Endothelial cell of umbilical vein (primary cell): ENCODE results near the gene CBLB. TPM values are rescaled to one million over a fixed set of nuclear protein-coding genes. Genes with fewer than 3 reads are reported as not detected.

ENCODE experiments used
- BruUV-seq: library from RNA; stranded (reverse); fragments of 400-500 nt; replicated peaks from 2 replicates; lab custom pipeline; 2021; lab: Mats Ljungman, UMichigan
- CTCF ChIA-PET: fragments of 300-600, 350-600 bp; sonication (Branson Sonifier 250); formaldehyde crosslinking; loops from one replicate; lab custom pipeline; 2021; ENCODE audit warnings: antibody characterized with exemption, inconsistent platforms; lab: Charles Lee
- POLR2A ChIA-PET: fragments of 300-600, 350-600 bp; sonication (Branson Sonifier 250); formaldehyde crosslinking; loops from one replicate; lab custom pipeline; 2021; ENCODE audit warnings: antibody characterized with exemption, inconsistent platforms; lab: Charles Lee
- DNase-seq: peaks from one replicate; pipeline ENCODE4 v3.0.0-alpha.2; 2011; ENCODE audit warnings: low read depth, low spot score
- FAIRE-seq: peaks from 2 replicates; lab custom pipeline; 2011; peaks lifted over from hg19 to GRCh38; lab: Jason Lieb, UNC
- H2AFZ ChIP-seq: 2 replicates; pipeline ENCODE4 v1.6.0; 2012; ENCODE audit warnings: low read depth, low read length, control low read depth, inconsistent platforms
- H3K27ac ChIP-seq: 2 replicates; pipeline ENCODE4 v1.5.1; 2011; ENCODE audit warnings: low read depth, mild to moderate bottlenecking, control low read depth, low read length, moderate library complexity; ENCODE audit not compliant: insufficient read depth
- H3K27me3 ChIP-seq, 2 experiments: 2 replicates each; pipeline versions ENCODE4 v1.6.0 to v1.6.1; 2011; ENCODE audit warnings: low read length in 2 of 2, mixed read lengths in 1 of 2; ENCODE audit not compliant: control insufficient read depth in 2 of 2, insufficient read depth in 2 of 2
- H3K36me3 ChIP-seq, 2 experiments: 2 replicates in 1 of 2; 3 replicates in 1 of 2; pipeline ENCODE4 v1.5.1; 2011; ENCODE audit warnings: low read length in 2 of 2, mild to moderate bottlenecking in 1 of 2, moderate library complexity in 1 of 2; ENCODE audit not compliant: control insufficient read depth in 2 of 2, insufficient read depth in 2 of 2; ENCODE audit errors: extremely low read depth in 1 of 2
- H3K4me1 ChIP-seq: 3 replicates; pipeline ENCODE4 v1.5.1; 2011; ENCODE audit warnings: mild to moderate bottlenecking, low read length; ENCODE audit not compliant: control insufficient read depth, insufficient read depth; ENCODE audit errors: extremely low read depth
- H3K4me2 ChIP-seq: 2 replicates; pipeline ENCODE4 v1.6.1; 2011; ENCODE audit warnings: low read length, control low read depth, mixed read lengths; ENCODE audit not compliant: insufficient read depth
- H3K4me3 ChIP-seq, 3 experiments: fragments of 200-600 bp in 1 of 3; sonication (generic), shearing (Covaris generic) in 1 of 3; replicated peaks in 1 of 3; 2 replicates each; pipeline ENCODE4 v1.5.1; 2011 to 2016; ENCODE audit warnings: control low read depth in 3 of 3, low read length in 3 of 3, mild to moderate bottlenecking in 2 of 3, inconsistent platforms in 1 of 3, low read depth in 1 of 3, moderate library complexity in 1 of 3; ENCODE audit not compliant: insufficient read depth in 1 of 3
- H3K79me2 ChIP-seq: 2 replicates; pipeline ENCODE4 v1.6.0; 2012; ENCODE audit warnings: low read length, inconsistent platforms; ENCODE audit not compliant: control insufficient read depth, insufficient read depth
- H3K9ac ChIP-seq: replicated peaks from 2 replicates; pipeline ENCODE3; 2011; ENCODE audit warnings: low read length, control low read depth; ENCODE audit not compliant: insufficient read depth; ENCODE audit errors: extremely low read depth
- H3K9me1 ChIP-seq: replicated peaks from 3 replicates; pipeline ENCODE4 v1.6.0; 2011; ENCODE audit warnings: mild to moderate bottlenecking, low read length; ENCODE audit not compliant: control insufficient read depth, insufficient read depth; ENCODE audit errors: extremely low read depth
- H3K9me3 ChIP-seq: replicated peaks from 2 replicates; pipeline ENCODE4 v1.5.1; 2012; ENCODE audit warnings: low read length, inconsistent platforms; ENCODE audit not compliant: control insufficient read depth, insufficient read depth
- H4K20me1 ChIP-seq: replicated peaks from 2 replicates; pipeline ENCODE3; 2011; ENCODE audit warnings: mild to moderate bottlenecking, low read length; ENCODE audit not compliant: control insufficient read depth, insufficient read depth; ENCODE audit errors: extremely low read depth
- EZH2 ChIP-seq: IDR thresholded peaks from 2 replicates; pipeline ENCODE4 v1.6.1; 2012; ENCODE audit warnings: borderline replicate concordance, low read depth, mild to moderate bottlenecking, moderate library complexity, low read length, inconsistent platforms; ENCODE audit not compliant: severe bottlenecking
- FOS ChIP-seq: IDR thresholded peaks from 2 replicates; pipeline ENCODE4 v1.6.1; 2011; ENCODE audit warnings: mild to moderate bottlenecking, low read length, moderate library complexity, borderline replicate concordance; ENCODE audit not compliant: insufficient read depth
- JUN ChIP-seq: IDR thresholded peaks from 2 replicates; pipeline ENCODE4 v1.6.1; 2011; ENCODE audit warnings: borderline replicate concordance, low read depth; ENCODE audit not compliant: insufficient read length, insufficient read depth
- MYC ChIP-seq: IDR thresholded peaks from one replicate; pipeline ENCODE4 v1.6.1; 2011; ENCODE audit warnings: mild to moderate bottlenecking, low read depth, low read length
- POLR2A ChIP-seq: IDR thresholded peaks from 2 replicates; pipeline ENCODE4 v1.6.1; 2012; ENCODE audit warnings: low read depth, mild to moderate bottlenecking, control low read depth, low read length
- POLR2AphosphoS5 ChIP-seq: IDR thresholded peaks from 2 replicates; pipeline ENCODE4 v1.6.1; 2012; ENCODE audit warnings: low read depth, mild to moderate bottlenecking, control low read depth, low read length, moderate library complexity; ENCODE audit not compliant: insufficient read depth
- dilution Hi-C: fragments of 300-500 bp; cut with MboI; formaldehyde crosslinking; loops from one replicate; pipeline ENCODE4 v1.15.0; 2019; ENCODE audit warnings: low sequenced_read_pairs; ENCODE audit not compliant: extremely low pct_ligation_motif_present
- intact Hi-C: fragments of 100-400 bp; cut with micrococcal nuclease; formaldehyde crosslinking; loops from one replicate; pipeline ENCODE4 v1.10.0; 2022
- polyA plus RNA-seq, 4 experiments: library from polyadenylated mRNA; depleted of rRNA in 3 of 4; stranded (reverse) in 3 of 4; unstranded in 1 of 4; fragments of >200 nt; gene quantifications; 2 replicates each; pipeline versions ENCODE4 v1.2.1 to v1.2.3, GENCODE V29; 2011 to 2012; ENCODE audit warnings: missing spikeins in 1 of 4
- total RNA-seq: library from RNA; stranded (reverse); gene quantifications from 2 replicates; pipeline ENCODE4 v1.2.3, GENCODE V29; 2021
- TF ChIP-seq, protein P1 (sequence below), 2 donors: IDR thresholded peaks; 1 replicate in 1 of 2; 2 replicates in 1 of 2; pipeline ENCODE4 v1.5.1; 2011; ENCODE audit warnings: low read length in 2 of 2, mild to moderate bottlenecking in 2 of 2, moderate library complexity in 2 of 2, control low read depth in 1 of 2, inconsistent platforms in 1 of 2, low read depth in 1 of 2; ENCODE audit not compliant: insufficient read depth in 1 of 2; ENCODE audit errors: extremely low read depth in 1 of 2

Gene CBLB
- total and polyA plus RNA-seq, 2 donors (not counting 3 experiments of a cell fraction or from before 2014, with no cell fraction given), result 17.8 to 39.6 TPM

DNA sequence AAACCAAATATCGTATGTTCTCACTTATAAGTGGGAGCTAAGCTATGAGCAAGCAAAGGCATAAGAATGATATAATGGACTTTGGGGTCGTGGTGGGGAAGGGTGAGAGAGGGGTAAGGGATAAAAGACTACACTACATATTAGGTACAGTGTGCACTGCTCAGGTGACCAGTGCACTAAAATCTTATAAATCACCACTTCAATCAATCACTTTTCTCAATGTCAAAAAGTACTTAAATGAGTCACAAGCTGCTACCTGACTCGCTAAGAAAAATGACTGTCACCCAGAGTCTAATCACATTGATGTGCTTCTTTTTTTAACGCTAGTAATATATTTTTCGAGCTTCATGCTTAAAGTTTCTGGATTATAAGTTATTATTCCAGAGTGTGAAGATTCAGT lies 95.5 kb downstream of the CBLB start:
- FAIRE-seq (no peak), DNase-seq (no peak)
- Histone ChIP-seq H2AFZ (no peak overlapping the region), H3K36me3 (no peaks in the 10 kb centered on the region), H3K9ac (no peak overlapping the region), H3K27me3 (no peaks in the 10 kb centered on the region), H4K20me1 (peaks cover 2% of the 10 kb centered on the region), H3K79me2 (peaks cover 1% of the 10 kb centered on the region), H3K9me3 (no peaks in the 10 kb centered on the region), H3K4me2 (no peak overlapping the region), H3K4me3 (no peak overlapping the region), H3K9me1 (no peaks in the 10 kb centered on the region), H3K27ac (no peak overlapping the region), H3K4me1 (no peaks in the 10 kb centered on the region)
- TF ChIP-seq POLR2A, result no peak
- TF ChIP-seq JUN, result no peak
- TF ChIP-seq POLR2AphosphoS5, result no peak
- TF ChIP-seq, protein P1, sequence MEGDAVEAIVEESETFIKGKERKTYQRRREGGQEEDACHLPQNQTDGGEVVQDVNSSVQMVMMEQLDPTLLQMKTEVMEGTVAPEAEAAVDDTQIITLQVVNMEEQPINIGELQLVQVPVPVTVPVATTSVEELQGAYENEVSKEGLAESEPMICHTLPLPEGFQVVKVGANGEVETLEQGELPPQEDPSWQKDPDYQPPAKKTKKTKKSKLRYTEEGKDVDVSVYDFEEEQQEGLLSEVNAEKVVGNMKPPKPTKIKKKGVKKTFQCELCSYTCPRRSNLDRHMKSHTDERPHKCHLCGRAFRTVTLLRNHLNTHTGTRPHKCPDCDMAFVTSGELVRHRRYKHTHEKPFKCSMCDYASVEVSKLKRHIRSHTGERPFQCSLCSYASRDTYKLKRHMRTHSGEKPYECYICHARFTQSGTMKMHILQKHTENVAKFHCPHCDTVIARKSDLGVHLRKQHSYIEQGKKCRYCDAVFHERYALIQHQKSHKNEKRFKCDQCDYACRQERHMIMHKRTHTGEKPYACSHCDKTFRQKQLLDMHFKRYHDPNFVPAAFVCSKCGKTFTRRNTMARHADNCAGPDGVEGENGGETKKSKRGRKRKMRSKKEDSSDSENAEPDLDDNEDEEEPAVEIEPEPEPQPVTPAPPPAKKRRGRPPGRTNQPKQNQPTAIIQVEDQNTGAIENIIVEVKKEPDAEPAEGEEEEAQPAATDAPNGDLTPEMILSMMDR (IDR thresholded peaks at IDR 0.05; ENCODE audit: extremely low read depth in 1 of 2, insufficient read depth in 1 of 2, low read depth in 1 of 2, low read length in 2 of 2), result no peak
- no peak for TF ChIP-seq FOS
- intact Hi-C loops, result no loop called here
- BruUV-seq, result no TSS peak
- ChIA-PET CTCF (no interaction called here), POLR2A (no interaction called here)
- dilution Hi-C loops, result no loop called here

DNA sequence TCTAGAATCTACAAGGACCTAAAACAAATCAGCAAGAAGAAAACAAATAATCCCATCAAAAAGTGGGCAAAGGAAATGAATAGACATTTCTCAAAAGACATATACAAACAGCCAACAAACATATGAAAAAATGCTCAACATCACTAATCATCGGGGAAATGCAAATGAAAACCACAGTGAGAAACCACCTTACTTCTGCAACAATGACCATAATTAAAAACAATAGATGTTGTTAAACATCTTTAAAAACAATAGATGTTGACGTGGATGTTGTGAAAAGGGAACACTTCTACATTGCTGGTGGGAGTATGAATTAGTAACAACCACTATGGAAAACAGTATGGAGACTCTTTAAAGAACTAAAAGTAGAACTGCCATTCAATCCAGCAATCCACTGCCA lies 96.2 kb downstream of the CBLB start:
- Histone ChIP-seq H3K4me1 (no peaks in the 10 kb centered on the region), H3K9me3 (no peaks in the 10 kb centered on the region), H3K27ac (no peak overlapping the region), H3K79me2 (peaks cover 1% of the 10 kb centered on the region), H3K4me3 (no peak overlapping the region), H3K4me2 (no peak overlapping the region), H3K27me3 (no peaks in the 10 kb centered on the region), H3K9me1 (no peaks in the 10 kb centered on the region), H3K36me3 (no peaks in the 10 kb centered on the region), H3K9ac (no peak overlapping the region), H2AFZ (no peak overlapping the region), H4K20me1 (peaks cover 2% of the 10 kb centered on the region)
- no peak for DNase-seq
- CTCF ChIA-PET, result no interaction called here
- intact Hi-C loops (no loop called here), dilution Hi-C loops (no loop called here)
- POLR2A ChIA-PET, result no interaction called here
- no TSS peak for BruUV-seq
- no peak for TF ChIP-seq EZH2
- no peak for TF ChIP-seq MYC
- no peak for TF ChIP-seq FOS
- no peak for TF ChIP-seq JUN
- TF ChIP-seq POLR2A, result no peak
- no peak for TF ChIP-seq POLR2AphosphoS5
- TF ChIP-seq, protein P1 (IDR thresholded peaks at IDR 0.05; ENCODE audit: extremely low read depth in 1 of 2, insufficient read depth in 1 of 2, low read depth in 1 of 2, low read length in 2 of 2), result no peak
- FAIRE-seq, result no peak
